T-helper 1 cell (primary cell): ENCODE results near the gene CCR8.
"Not testable (repeated sequence)": the region's sequence is repeated elsewhere in the genome, so short reads cannot be mapped to it uniquely, and the experiment has no call there.

Source experiments
- DNase-seq, 5 donors: peaks; one replicate each; pipeline ENCODE4 v3.0.0-alpha.2; 2012 to 2020

CCR8 gene

DNA sequence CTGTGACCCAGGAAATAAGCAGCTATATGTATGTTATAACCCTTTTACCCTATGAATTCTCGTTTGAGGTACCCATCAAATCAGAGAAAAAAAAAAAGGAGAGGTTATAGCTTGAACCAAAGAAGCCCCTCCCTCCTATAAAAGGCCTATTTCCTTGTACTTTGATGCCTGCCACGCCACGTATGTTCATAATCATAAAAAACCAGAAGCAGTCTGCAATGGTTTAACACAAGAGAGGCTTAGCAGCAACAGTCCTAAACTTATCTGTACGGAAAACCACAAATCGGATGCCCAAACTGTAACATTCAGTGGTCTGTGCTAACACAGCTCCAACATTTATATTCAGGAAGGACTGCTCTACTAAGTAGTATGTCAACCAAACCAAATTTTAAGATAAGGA, 21.2 kb downstream of the CCR8 start:
- DNase-seq: no peak

DNA sequence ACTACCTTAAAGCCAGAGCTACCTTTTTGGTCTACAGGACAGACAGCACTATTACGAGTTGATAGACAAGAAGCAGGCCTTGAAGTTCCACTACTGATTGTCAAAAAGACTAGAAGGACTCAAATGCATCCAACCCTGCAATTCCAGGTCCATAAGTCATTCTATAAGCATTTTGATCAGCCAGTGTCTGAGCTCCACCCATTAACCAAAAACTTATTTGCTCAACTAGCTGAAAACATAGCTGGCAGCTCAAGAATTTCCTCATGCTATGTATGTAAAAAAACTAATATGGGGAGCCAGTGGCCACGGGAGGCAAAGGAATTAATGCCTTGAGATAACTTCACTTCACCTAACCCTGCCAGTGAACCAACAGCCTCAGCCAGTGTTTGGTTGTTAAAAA, 21.6 kb downstream of the CCR8 start:
- DNase-seq: not testable (repeated sequence)

DNA sequence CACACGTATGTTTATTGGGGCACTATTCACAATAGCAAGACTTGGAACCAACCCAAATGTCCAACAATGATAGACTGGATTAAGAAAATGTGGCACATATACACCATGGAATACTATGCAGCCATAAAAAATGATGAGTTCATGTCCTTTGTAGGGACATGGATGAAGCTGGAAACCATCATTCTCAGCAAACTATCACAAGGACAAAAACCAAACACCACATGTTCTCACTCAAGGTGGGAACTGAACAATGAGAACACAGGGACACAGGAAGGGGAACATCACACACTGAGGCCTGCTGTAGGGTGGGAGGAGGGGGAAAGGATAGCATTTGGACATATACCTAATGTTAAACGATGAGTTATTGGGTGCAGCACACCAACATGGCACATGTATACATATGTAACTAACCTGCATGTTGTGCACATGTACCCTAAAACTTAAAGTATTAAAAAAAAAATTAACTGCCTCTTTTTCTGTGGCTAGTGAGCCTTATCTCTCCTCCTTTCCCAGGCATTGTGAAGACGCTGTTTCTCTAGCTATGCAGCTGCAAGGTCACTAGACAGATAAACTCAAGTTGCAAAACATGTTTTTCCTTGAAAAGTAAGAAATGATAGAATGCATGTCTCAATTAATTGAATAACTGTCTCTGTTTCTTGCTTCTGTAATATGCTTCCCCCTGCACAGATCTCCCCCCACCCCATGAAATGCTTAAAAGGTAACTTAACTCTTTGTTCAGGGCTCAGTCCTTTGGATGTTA, 23.8 kb downstream of the CCR8 start:
- not testable (repeated sequence) for DNase-seq

DNA sequence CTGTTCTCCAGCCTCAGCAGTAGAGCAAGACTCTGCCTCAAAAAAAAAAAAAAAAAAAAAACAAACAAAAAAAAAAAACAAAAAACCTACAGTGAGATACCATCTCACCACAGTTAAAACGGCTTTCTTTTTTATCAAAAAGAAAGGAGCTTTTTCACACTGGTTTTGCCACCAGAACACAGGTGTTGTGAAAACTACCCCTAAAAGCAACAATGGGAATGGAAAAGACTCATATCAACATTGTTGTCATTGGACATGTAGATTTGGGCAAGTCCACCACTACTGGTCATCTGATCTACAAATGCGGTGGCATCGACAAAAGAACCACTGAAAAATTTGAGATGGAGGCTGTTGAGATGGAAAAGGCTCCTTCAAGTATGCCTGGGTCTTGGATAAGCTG, 28.8 kb downstream of the CCR8 start:
- DNase-seq: peak in 1 of 5 donors; percentile 40

DNA sequence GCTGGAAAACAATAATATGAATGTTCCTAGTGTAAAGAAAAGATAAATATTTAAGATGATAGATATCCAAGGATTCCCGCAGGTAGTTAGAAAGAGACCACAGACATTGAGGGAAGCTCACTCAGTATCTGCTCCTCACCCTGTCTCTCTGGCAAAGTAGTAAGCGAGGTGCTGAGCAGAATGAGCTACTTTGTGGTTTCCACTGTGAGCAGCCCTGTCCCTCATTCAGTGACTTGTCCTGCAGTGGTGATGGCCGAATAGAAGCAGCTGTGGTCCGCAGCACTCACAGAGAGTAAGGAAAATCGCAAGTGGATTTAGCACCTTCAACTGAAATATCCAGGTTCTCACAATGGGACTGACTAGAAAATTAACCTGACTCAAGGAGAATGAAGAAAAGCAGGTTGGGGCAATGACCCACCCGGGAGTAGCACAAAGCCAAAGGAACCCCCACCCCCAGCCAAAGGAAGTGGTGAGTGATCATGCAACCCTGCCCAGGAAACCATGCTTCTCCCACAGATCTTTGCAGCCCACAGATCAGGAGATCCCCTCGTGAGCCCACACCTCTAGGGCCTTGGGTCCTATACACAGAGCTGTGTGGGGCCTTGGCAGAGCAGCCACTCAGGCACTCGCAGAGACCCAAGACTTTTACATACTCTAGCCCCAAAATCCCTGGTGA, 31.9 kb downstream of the CCR8 start:
- DNase-seq: peak in 4 of 5 donors; percentile 8 to 84 (median 28)

DNA sequence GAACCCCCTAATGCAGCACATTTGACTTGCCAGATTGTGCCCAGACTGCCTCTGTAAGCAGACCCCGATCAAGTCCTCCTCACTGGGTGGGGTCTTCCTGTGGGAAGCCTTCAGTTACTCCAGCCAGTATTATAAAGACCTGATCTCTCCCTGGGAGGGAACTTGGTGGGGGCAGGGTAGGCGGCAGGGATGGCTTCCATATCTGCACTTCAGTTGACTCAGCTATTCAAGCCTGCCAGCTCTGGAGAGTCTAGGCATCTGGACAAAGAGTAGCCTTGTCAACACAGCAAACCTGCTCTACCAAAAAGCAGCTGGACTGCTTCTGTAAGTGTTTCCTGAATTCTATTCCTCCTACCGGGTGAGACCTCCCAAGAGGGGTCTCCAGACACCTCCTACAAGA, 32.7 kb downstream of the CCR8 start:
- DNase-seq: no peak

DNA sequence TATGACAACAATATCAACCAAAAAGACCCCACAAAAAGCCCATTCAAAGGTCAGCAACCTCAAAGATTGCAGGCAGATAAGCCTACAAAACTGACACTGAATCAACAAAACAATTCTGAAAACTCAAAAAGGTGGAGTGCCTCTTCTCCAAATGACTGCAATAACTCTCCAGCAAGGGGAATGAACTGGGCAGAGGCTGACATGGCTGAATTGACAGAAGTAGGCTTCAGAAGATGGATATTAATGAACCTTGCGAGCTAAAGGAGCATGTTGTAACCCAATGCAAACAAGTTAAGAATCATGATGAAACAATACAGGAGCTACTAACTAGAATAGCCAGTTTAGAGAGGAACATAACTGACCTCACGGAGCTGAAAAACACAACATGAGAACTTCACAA, 33.3 kb downstream of the CCR8 start:
- DNase-seq: no peak

DNA sequence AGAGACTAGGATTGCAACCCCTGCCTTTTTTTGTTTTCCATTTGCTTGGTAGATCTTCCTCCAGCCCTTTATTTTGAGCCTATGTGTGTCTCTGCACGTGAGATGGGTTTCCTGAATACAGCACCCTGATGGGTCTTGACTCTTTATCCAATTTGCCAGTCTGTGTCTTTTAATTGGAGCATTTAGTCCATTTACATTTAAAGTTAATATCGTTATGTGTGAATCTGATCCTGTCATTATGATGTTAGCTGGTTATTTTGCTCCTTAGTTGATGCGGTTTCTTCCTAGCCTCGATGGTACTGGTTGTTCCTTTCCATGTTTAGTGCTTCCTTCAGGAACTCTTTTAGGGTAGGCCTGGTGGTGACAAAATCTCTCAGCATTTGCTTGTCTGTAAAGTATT, 40.9 kb downstream of the CCR8 start:
- not testable (repeated sequence) for DNase-seq

DNA sequence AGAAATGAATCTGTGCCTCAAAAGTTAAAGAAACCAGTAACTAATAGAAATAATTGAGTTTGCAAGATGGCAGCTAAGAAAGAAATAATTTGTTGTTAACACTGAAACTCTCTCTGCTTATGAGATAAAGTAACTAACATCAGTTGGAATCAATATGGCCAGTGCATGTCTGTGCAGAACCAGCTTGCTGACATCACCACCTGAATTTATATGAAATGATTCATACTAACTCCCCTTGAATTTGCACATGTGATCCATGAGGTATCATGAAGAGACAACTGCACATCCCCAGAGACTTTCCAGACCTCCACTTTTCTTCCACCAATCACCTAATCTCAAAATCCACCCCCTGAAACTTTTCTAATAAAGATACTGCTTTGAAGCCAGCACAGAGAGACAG, 43.3 kb downstream of the CCR8 start:
- DNase-seq: no peak

DNA sequence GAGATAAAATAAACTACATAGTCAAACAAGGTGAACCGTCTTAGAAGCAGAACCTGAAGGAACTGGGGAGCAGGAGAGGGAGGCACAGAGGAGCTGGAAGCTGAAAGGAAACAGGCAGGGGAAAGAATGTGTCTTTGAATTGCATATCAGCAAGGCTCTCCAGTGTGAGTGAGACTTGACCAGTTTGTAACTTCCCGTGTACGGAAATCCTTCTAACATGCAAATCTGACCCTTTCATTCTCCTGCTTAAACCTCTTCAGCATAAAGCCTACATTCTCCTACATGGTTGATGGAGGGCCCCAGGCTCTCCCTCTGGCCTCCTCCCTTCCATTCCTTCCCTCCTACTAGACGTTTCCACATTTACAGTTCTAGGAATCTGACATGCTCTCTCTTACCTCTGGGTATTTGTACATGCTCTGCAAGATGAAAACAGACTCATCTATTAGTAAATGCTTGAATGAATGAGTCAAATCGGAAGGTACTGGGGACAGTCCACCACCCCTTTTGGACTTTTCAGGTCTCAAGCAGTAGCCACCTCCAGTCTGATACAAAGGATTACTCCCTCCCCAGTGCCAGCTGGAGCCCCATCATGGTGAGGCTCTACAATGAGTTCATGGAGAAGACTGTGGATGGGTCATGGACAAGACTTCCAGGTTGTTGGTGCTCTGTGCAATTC, 47.6 kb downstream of the CCR8 start:
- DNase-seq: no peak

DNA sequence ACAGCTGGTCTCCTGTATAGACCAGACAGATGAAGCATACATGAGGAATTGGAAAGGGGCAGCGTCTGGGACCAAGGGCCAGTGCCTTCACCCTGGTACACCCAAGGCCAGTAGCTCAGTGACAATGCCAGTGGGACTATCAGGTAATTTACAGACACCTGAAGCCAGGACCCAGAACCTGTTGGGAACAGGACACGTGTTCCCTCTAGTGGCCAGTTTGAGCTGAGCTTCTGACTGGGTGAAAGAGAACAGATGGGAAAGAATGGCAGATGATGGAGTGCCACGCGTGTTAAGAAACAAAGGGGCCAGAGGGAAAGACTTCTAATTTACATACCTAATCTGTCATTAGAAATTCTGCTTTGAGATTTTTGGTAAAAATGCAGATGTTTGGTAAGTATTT, 48.6 kb downstream of the CCR8 start:
- peak in 4 of 5 donors; percentile 37 to 71 (median 46) for DNase-seq

DNA sequence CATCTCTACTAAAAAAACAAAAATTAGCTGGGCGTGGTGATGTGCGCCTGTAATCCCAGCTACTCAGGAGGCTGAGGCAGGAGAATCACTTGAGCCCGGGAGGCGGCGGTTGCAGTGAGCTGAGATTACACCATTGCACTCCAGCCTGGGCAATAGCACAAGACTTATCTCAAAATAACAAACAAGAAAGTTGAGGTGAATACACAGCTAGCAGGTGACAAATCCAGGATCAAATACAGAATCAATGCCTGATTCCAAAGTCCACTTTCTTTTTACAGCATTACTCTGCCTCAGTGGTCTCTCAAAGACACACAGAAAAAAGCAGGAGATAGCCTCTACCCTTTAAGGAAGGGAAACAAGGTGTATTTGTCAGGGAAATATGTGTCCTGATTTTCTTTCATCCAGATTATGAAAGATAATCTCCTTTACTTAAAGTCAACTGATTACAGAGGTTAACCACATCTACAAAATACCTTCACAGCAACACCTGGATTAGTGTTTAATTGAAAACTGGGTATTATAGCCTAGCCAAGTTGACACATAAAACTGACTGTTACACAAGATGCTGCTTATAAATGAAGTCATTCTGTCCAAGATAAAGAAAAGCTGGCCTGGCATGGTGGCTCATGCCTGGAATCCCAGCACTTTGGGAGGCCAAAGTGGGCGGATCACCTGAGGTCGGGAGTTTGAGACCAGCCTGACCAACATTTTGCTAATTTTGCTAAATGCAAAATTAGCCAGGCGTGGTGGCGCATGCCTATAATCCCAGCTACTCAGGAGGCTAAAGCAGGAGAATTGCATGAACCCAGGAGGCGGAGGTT, 49.7 kb downstream of the CCR8 start:
- DNase-seq: no peak

DNA sequence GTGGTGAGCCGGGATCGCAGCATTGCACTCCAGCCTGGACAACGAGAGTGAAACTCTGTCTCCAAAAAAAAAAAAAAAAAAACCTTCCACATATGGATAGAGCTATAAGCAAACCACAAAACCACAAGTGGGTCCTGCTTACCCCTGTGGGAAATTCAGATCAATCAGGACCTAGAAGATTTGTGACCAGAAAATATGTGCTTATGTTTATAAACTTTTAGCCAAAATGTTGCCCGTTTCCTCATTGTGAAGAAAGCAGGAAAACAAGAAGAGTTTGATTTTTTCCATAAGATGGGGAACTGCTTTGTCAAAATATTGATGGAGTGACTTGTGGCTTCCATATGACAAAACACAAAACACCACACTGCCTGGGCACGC, 50.3 kb downstream of the CCR8 start:
- no peak for DNase-seq

DNA sequence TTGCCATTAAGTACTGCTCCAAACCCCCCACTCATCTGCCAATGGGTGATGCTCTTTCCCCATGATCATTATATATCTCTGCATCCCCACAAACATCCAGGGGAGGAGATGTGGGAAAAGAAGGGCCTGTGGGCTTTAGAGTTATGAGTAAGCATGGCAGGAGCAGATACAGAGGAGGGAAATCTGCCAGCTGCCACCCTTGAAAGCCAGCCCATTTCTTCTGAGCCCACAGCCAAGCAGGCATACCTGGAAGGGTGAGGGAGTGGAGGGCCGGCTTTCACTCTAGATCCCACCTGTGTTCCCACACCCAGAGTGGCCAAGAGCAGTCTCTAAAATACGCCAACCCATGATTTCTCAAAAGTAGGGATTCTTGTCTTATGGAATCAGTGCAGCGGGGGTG, 51.9 kb downstream of the CCR8 start:
- no peak for DNase-seq
